ENCODE data around the gene CCDC185.

Gene CCDC185

GRCh38 chr1:223417903-223418663, 24.9 kb downstream of the CCDC185 start:
- TF ChIP-seq CTCF (IDR thresholded peaks at IDR 0.05; ENCODE audit: control insufficient read depth, insufficient read depth, low read depth, low read length, missing control alignments) = no peak
- no peak for DNase-seq (ENCODE audit: low read depth)
- H3K4me3 ChIP-seq (ENCODE audit: control insufficient read depth, low read depth, low read length) = no peak overlapping the region

GRCh38 chr1:223419115-223419514, 25.9 kb downstream of the CCDC185 start:
- no peak for TF ChIP-seq CTCF (IDR thresholded peaks at IDR 0.05; ENCODE audit: control insufficient read depth, insufficient read depth, low read depth, low read length, missing control alignments)
- no peak for DNase-seq (ENCODE audit: low read depth)
- no peak overlapping the region for H3K4me3 ChIP-seq (ENCODE audit: control insufficient read depth, low read depth, low read length)

GRCh38 chr1:223419561-223419960, 26.3 kb downstream of the CCDC185 start:
- no peak for DNase-seq (ENCODE audit: low read depth)
- H3K4me3 ChIP-seq (ENCODE audit: control insufficient read depth, low read depth, low read length) = no peak overlapping the region
- TF ChIP-seq CTCF (IDR thresholded peaks at IDR 0.05; ENCODE audit: control insufficient read depth, insufficient read depth, low read depth, low read length, missing control alignments) = no peak

- no peak overlapping the region for H3K4me3 ChIP-seq (ENCODE audit: control insufficient read depth, low read depth, low read length)
- TF ChIP-seq CTCF (IDR thresholded peaks at IDR 0.05; ENCODE audit: control insufficient read depth, insufficient read depth, low read depth, low read length, missing control alignments) = no peak
- DNase-seq (ENCODE audit: low read depth) = no peak
Measured at GRCh38 chr1:223421025-223421424, 27.8 kb downstream of the CCDC185 start.

- no peak for DNase-seq (ENCODE audit: low read depth)
- H3K4me3 ChIP-seq (ENCODE audit: control insufficient read depth, low read depth, low read length) = no peak overlapping the region
- no peak for TF ChIP-seq CTCF (IDR thresholded peaks at IDR 0.05; ENCODE audit: control insufficient read depth, insufficient read depth, low read depth, low read length, missing control alignments)
Measured at GRCh38 chr1:223421676-223422075, 28.5 kb downstream of the CCDC185 start.

GRCh38 chr1:223422911-223423310, 29.7 kb downstream of the CCDC185 start:
- H3K4me3 ChIP-seq (ENCODE audit: control insufficient read depth, low read depth, low read length) = no peak overlapping the region
- TF ChIP-seq CTCF (IDR thresholded peaks at IDR 0.05; ENCODE audit: control insufficient read depth, insufficient read depth, low read depth, low read length, missing control alignments) = no peak
- no peak for DNase-seq (ENCODE audit: low read depth)
